ENCODE measurements around the gene ACAD10. TPM values are rescaled to one million over a fixed set of nuclear protein-coding genes. Genes with fewer than 3 reads are reported as not detected.

The ACAD10 gene
- total and polyA plus RNA-seq, 2 of the 13 experiments (the other 11 are each of a cell fraction or from before 2014, with no cell fraction given) = 15.2 to 16.3 TPM

DNA sequence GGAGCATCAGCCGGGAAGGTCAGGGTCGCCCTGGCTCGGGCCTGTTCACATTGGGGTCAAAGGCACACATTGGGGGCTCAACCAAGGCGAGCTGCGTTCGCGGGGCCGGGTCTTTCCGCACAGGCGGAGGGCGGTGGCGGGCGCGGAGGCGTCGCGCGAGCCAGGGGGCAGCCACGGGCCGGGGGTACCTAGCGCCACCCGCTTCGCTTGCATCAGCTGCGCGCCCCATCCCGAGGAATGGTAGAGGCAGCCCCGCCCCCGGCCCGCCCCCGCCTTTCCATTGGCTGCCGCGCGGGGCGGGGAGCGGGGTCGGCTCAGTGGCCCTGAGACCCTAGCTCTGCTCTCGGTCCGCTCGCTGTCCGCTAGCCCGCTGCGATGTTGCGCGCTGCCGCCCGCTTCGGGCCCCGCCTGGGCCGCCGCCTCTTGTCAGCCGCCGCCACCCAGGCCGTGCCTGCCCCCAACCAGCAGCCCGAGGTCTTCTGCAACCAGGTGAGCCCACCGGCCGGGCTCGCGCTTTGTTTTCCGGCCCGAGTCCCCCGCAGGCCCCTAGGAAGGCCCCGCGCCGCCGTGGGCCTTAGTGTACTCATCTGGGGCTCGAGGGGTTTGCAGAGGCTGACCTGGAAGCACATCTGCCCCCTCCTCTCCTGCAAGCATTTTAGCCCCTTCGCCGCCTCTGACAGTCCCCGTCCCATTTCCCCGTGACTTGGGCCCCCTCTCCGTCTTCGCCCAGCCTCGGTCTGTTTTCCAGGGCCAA, 80.9 kb downstream of the ACAD10 start, which contains the start of gene ALDH2 (continued):
- TF ChIP-seq CREBL2 (CRISPR knock-in tag; IDR thresholded peaks at IDR 0.05; ENCODE audit: borderline replicate concordance) = peak; percentile 75; the same call in 1 of the 2 replicates
- no peak for TF ChIP-seq ZNF670 (CRISPR knock-in tag; IDR thresholded peaks at IDR 0.05; ENCODE audit: borderline replicate concordance)
- no peak for TF ChIP-seq HNRNPK (IDR thresholded peaks at IDR 0.05; ENCODE audit: low read depth, low read length, poor library complexity, severe bottlenecking)
- no peak for TF ChIP-seq ZNF282 (IDR thresholded peaks at IDR 0.05; ENCODE audit: partially characterized antibody)
- TF ChIP-seq ZNF484 (CRISPR knock-in tag; IDR thresholded peaks at IDR 0.05; ENCODE audit: borderline replicate concordance, low read depth) = no peak
- TF ChIP-seq, protein P1, sequence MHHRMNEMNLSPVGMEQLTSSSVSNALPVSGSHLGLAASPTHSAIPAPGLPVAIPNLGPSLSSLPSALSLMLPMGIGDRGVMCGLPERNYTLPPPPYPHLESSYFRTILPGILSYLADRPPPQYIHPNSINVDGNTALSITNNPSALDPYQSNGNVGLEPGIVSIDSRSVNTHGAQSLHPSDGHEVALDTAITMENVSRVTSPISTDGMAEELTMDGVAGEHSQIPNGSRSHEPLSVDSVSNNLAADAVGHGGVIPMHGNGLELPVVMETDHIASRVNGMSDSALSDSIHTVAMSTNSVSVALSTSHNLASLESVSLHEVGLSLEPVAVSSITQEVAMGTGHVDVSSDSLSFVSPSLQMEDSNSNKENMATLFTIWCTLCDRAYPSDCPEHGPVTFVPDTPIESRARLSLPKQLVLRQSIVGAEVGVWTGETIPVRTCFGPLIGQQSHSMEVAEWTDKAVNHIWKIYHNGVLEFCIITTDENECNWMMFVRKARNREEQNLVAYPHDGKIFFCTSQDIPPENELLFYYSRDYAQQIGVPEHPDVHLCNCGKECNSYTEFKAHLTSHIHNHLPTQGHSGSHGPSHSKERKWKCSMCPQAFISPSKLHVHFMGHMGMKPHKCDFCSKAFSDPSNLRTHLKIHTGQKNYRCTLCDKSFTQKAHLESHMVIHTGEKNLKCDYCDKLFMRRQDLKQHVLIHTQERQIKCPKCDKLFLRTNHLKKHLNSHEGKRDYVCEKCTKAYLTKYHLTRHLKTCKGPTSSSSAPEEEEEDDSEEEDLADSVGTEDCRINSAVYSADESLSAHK (CRISPR knock-in tag; IDR thresholded peaks at IDR 0.05; ENCODE audit: borderline replicate concordance) = no peak
- TF ChIP-seq, protein P2, sequence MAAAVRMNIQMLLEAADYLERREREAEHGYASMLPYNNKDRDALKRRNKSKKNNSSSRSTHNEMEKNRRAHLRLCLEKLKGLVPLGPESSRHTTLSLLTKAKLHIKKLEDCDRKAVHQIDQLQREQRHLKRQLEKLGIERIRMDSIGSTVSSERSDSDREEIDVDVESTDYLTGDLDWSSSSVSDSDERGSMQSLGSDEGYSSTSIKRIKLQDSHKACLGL (CRISPR knock-in tag; IDR thresholded peaks at IDR 0.05) = peak; percentile 58; the same call in 1 of the 2 replicates
- no peak for TF ChIP-seq ZNF570 (CRISPR knock-in tag; IDR thresholded peaks at IDR 0.05; ENCODE audit: borderline replicate concordance)
- TF ChIP-seq RFX5 (IDR thresholded peaks at IDR 0.05; ENCODE audit: low read depth, low read length) = no peak
- peak; percentile 64 for TF ChIP-seq ZNF501 (CRISPR knock-in tag; IDR thresholded peaks at IDR 0.05)
- TF ChIP-seq RXRB (CRISPR knock-in tag; IDR thresholded peaks at IDR 0.05; ENCODE audit: borderline replicate concordance) = no peak; the same call in 1 of the 2 replicates
- TF ChIP-seq ZNF792 (CRISPR knock-in tag; IDR thresholded peaks at IDR 0.05) = peak; percentile 64; the same call in 1 of the 2 replicates
- TF ChIP-seq ZNF790 (CRISPR knock-in tag; IDR thresholded peaks at IDR 0.05; ENCODE audit: borderline replicate concordance) = peak; percentile 84; the same call in 1 of the 2 replicates
- TF ChIP-seq ZNF549 (CRISPR knock-in tag; IDR thresholded peaks at IDR 0.05) = no peak
- peak; percentile 49; the same call in 1 of the 2 replicates for TF ChIP-seq GMEB1 (CRISPR knock-in tag; IDR thresholded peaks at IDR 0.05; ENCODE audit: borderline replicate concordance)
- no peak for TF ChIP-seq HCFC1 (IDR thresholded peaks at IDR 0.05; ENCODE audit: low read depth, low read length)
- no peak for TF ChIP-seq ZNF557 (CRISPR knock-in tag; IDR thresholded peaks at IDR 0.05)
- TF ChIP-seq TSC22D2 (CRISPR knock-in tag; IDR thresholded peaks at IDR 0.05; ENCODE audit: borderline replicate concordance) = no peak
- no peak for TF ChIP-seq ZNF660 (CRISPR knock-in tag; IDR thresholded peaks at IDR 0.05; ENCODE audit: borderline replicate concordance, low read depth)
- peak; percentile 48 for TF ChIP-seq PHF21A (CRISPR knock-in tag; IDR thresholded peaks at IDR 0.05)
- TF ChIP-seq SMYD3 (CRISPR knock-in tag; IDR thresholded peaks at IDR 0.05) = 0 out of 2 replicates have a peak, but pooled peaks have one; percentile 42
- TF ChIP-seq NKX3-1 (CRISPR knock-in tag; IDR thresholded peaks at IDR 0.05) = no peak
- no peak for TF ChIP-seq ISX (CRISPR knock-in tag; conservative IDR thresholded peaks at IDR 0.05)
- TF ChIP-seq ZNF138 (CRISPR knock-in tag; IDR thresholded peaks at IDR 0.05; ENCODE audit: low read depth) = no peak; the same call in 1 of the 2 replicates
- TF ChIP-seq ZNF546 (CRISPR knock-in tag; conservative IDR thresholded peaks at IDR 0.05) = 0 out of 2 replicates have a peak, but pooled peaks have one; percentile 76

Data from HepG2 (cell line).